AG09319 (cell line): Measurements from ENCODE around the gene LSM7.

Source experiments
- DNase-seq: peaks from one replicate; pipeline ENCODE4 v3.0.0-alpha.2; 2010; ENCODE audit warnings: low read depth; ENCODE audit errors: extremely low read depth
- TF ChIP-seq, protein P1 (sequence below): IDR thresholded peaks from 2 replicates; pipeline ENCODE4 v1.5.1; 2011; ENCODE audit warnings: low read depth, mild to moderate bottlenecking, inconsistent platforms, low read length, moderate library complexity

LSM7 gene

GRCh38 chr19:2290441-2291184 lies 37.8 kb downstream of the LSM7 start:
- TF ChIP-seq, protein P1, sequence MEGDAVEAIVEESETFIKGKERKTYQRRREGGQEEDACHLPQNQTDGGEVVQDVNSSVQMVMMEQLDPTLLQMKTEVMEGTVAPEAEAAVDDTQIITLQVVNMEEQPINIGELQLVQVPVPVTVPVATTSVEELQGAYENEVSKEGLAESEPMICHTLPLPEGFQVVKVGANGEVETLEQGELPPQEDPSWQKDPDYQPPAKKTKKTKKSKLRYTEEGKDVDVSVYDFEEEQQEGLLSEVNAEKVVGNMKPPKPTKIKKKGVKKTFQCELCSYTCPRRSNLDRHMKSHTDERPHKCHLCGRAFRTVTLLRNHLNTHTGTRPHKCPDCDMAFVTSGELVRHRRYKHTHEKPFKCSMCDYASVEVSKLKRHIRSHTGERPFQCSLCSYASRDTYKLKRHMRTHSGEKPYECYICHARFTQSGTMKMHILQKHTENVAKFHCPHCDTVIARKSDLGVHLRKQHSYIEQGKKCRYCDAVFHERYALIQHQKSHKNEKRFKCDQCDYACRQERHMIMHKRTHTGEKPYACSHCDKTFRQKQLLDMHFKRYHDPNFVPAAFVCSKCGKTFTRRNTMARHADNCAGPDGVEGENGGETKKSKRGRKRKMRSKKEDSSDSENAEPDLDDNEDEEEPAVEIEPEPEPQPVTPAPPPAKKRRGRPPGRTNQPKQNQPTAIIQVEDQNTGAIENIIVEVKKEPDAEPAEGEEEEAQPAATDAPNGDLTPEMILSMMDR = no peak
- DNase-seq = no peak

- DNase-seq = no peak
- TF ChIP-seq, protein P1 = no peak
Observed at GRCh38 chr19:2289714-2290435, 38.5 kb downstream of the LSM7 start.

DNA sequence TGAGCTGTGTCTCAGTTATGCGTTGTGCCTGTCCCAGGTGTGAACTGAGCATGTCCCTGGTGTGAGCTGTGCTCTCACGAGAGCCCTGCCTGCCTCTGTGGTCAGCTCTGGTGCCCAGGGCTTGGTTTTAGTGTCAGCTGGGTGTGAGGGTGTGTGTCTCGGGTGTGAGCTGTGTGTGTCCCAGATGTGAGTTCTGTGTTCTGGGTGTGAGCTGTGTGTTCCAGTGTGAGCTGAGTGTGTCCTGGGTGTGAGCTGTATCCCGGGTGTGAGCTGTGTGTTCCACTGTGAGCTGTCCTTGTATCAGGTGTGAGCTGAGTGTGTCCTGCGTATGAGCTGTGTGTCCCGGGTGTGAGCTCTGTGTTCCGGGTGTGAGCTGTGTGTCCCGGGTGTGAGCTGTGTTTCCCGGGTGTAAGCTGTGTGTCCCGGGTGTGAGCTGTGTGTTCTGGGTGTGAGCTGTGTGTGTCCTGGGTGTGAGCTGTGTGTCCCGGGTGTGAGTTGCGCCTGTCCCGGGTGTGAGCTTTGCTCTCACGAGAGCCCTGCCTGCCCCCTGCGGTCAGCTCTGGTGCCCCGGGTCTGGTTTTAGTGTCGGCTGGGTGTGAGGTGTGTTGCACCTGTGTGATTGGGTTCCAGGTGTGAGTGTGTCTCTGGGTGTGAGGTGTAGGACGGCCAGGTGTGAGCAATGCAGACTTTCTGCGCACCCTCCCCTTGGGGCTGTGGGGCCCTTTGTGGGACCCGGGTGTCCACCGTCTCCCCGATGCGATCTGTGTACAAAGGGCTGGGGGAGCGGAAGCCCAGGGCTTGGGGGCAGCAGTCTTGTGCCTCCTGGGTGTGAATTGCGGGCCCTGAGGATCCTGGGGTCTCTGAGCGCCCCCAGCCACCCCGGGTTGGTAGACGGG lies 39.3 kb downstream of the LSM7 start:
- no peak for DNase-seq
- TF ChIP-seq, protein P1 = no peak

DNA sequence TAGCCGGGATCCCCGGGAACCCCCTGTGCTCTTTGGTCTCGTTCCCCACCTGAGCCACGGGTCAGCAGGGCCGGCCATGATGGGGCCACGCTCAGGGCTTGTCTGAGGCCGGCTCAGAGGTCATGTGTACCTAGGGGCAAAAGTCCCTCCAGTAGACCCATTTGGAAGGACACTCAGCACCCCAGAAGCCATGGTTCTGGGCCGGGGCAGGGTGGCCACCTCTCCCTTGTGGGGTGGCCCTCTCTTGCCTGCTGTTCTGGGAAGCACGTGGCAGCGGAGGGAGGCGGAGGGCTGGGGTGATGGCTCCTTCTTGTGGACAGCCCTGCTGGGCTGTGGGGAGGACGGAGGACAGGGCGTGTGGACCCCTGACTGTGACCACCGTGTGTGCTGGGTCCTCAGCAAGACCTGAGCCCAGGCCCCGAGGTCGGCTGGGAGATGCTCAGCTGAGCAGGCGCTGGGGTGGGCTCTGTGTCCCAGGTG lies 40.0 kb downstream of the LSM7 start:
- DNase-seq = no peak

GRCh38 chr19:2287585-2288337 lies 40.6 kb downstream of the LSM7 start:
- DNase-seq = no peak
- TF ChIP-seq, protein P1 = no peak

More for the DNA sequence above, 40.0 kb downstream of the LSM7 start:
- TF ChIP-seq, protein P1 = no peak

DNA sequence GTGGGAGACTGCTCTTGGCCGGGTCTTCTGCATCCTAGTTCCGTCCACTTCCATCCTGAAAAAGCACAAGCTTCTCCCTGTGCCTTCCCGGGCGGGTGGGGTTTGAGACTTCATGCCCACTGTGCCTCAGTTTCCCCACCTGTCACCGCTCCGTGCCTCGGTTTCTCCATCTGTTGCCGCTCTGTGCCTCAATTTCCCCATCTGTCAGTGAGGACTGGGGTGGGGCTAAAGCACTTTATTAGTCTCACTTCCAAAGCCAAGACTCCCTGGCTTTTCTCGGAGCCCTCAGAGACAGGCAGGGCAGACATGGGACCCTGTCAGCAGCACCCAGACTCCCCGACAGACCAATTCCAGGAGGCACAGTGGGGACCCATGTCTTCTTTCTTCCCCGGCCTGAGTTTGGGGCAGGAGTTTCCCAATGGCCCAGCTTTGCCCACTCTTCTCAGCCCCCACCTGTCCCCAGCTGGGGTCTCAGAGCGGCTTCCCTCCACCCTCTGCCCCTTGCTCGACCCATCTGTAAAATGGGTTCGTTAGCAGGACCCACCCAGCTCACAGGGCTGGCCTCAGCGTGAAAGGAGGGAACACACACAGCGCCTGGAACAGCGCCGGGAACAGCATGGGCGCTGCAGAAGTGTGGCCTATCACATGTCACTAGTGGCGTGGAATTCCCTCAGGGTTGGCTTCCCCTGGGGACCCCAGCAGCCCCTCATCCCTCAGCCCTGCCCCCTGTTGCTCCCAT lies 41.8 kb downstream of the LSM7 start:
- no peak for DNase-seq
- TF ChIP-seq, protein P1 = no peak
